Fibroblast of lung (primary cell): ENCODE results near the gene MACROD2. TPM values are rescaled to one million over a fixed set of nuclear protein-coding genes. Genes with fewer than 3 reads are reported as not detected.

ENCODE experiments used
- DNase-seq, 2 donors: peaks; one replicate each; pipeline versions ENCODE4 v3.0.0 to v3.0.0-alpha.2; 2010; ENCODE audit warnings: low read depth in 2 of 2
- H2AFZ ChIP-seq: 2 replicates; pipeline ENCODE4 v1.5.1; 2012; ENCODE audit warnings: low read length, control low read depth, inconsistent platforms
- H3K27ac ChIP-seq: 2 replicates; pipeline ENCODE4 v1.5.1; 2011; ENCODE audit warnings: low read length, control low read depth; ENCODE audit not compliant: insufficient read depth
- H3K27me3 ChIP-seq: 2 replicates; pipeline ENCODE4 v1.5.1; 2011; ENCODE audit warnings: mild to moderate bottlenecking, low read length; ENCODE audit not compliant: control insufficient read depth, insufficient read depth
- H3K36me3 ChIP-seq: 2 replicates; pipeline ENCODE4 v1.5.1; 2011; ENCODE audit warnings: low read length; ENCODE audit not compliant: control insufficient read depth, insufficient read depth
- H3K4me1 ChIP-seq: 2 replicates; pipeline ENCODE4 v1.5.1; 2011; ENCODE audit warnings: low read length; ENCODE audit not compliant: control insufficient read depth, insufficient read depth; ENCODE audit errors: extremely low read depth
- H3K4me2 ChIP-seq: 2 replicates; pipeline ENCODE4 v1.5.1; 2011; ENCODE audit warnings: low read length, control low read depth; ENCODE audit not compliant: insufficient read depth; ENCODE audit errors: extremely low read depth
- H3K4me3 ChIP-seq, 4 experiments: fragments of 200-600 bp in 1 of 4; sonication (generic) in 1 of 4; replicated peaks in 1 of 4; 2 replicates each; pipeline ENCODE4 v1.5.1; 2011 to 2016; ENCODE audit warnings: low read length in 4 of 4, low read depth in 3 of 4, mild to moderate bottlenecking in 3 of 4, control low read depth in 2 of 4, inconsistent platforms in 1 of 4, mixed read lengths in 1 of 4; ENCODE audit not compliant: insufficient read depth in 1 of 4; ENCODE audit errors: control extremely low read depth in 1 of 4
- H3K79me2 ChIP-seq: 2 replicates; pipeline ENCODE4 v1.5.1; 2012; ENCODE audit warnings: mild to moderate bottlenecking, low read length, inconsistent platforms; ENCODE audit not compliant: control insufficient read depth, insufficient read depth
- H3K9ac ChIP-seq: 2 replicates; pipeline ENCODE4 v1.5.1; 2011; ENCODE audit warnings: mild to moderate bottlenecking, low read length, control low read depth; ENCODE audit not compliant: insufficient read depth
- H3K9me3 ChIP-seq: 2 replicates; pipeline ENCODE4 v1.5.1; 2012; ENCODE audit warnings: low read depth, low read length; ENCODE audit not compliant: control insufficient read depth, insufficient read depth
- H4K20me1 ChIP-seq: 2 replicates; pipeline ENCODE4 v1.5.1; 2011; ENCODE audit warnings: low read length; ENCODE audit not compliant: control insufficient read depth, insufficient read depth; ENCODE audit errors: extremely low read depth
- EZH2 ChIP-seq: IDR thresholded peaks from 2 replicates; pipeline ENCODE4 v1.5.1; 2012; ENCODE audit warnings: low read length, control low read depth, mild to moderate bottlenecking; ENCODE audit errors: missing control alignments
- polyA plus RNA-seq, 2 donors: library from polyadenylated mRNA; depleted of rRNA in 1 of 2; stranded (reverse) in 1 of 2; unstranded in 1 of 2; fragments of >200 nt; gene quantifications; 2 replicates each; pipeline ENCODE4 v1.2.1, GENCODE V29; 2011 to 2012; ENCODE audit warnings: missing spikeins in 1 of 2
- total RNA-seq: library from RNA; depleted of rRNA; stranded (reverse); fragments of >200 nt; gene quantifications from 2 replicates; pipeline ENCODE4 v1.2.1, GENCODE V29; 2014
- TF ChIP-seq, protein P1 (sequence below), 2 donors: IDR thresholded peaks in 1 of 2; conservative IDR thresholded peaks in 1 of 2; 1 replicate in 1 of 2; 2 replicates in 1 of 2; pipeline ENCODE4 v1.5.1; 2011 to 2012; ENCODE audit warnings: low read length in 2 of 2, control low read depth in 1 of 2, inconsistent platforms in 1 of 2, low read depth in 1 of 2, mild to moderate bottlenecking in 1 of 2

The MACROD2 gene
- total and polyA plus RNA-seq, 2 donors (not counting 1 experiment from before 2014, with no cell fraction given), result 0.54 to 1.7 TPM

DNA sequence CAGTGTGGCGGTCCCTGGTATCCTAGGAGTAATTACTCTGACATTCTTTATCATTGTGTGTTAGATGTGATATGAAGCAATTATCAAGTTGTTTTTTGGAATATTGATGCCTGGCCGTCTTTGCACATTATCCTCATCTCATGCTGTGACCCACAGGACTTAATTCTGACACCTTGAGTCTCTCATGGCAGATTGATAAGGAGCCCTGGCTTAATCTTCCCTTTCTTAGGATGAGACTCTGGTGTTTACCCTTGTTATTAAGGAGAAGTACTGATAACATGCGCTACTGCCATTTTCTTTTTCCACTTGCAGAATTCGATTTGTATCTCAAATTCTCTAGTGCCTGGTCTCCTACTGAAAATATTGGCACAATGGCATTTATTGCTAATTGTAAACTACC, 1597.8 kb downstream of the MACROD2 start:
- H3K9me3 ChIP-seq, result no peaks in the 10 kb centered on the region
- no peaks in the 10 kb centered on the region for H3K27me3 ChIP-seq
- no peaks in the 10 kb centered on the region for H3K36me3 ChIP-seq

DNA sequence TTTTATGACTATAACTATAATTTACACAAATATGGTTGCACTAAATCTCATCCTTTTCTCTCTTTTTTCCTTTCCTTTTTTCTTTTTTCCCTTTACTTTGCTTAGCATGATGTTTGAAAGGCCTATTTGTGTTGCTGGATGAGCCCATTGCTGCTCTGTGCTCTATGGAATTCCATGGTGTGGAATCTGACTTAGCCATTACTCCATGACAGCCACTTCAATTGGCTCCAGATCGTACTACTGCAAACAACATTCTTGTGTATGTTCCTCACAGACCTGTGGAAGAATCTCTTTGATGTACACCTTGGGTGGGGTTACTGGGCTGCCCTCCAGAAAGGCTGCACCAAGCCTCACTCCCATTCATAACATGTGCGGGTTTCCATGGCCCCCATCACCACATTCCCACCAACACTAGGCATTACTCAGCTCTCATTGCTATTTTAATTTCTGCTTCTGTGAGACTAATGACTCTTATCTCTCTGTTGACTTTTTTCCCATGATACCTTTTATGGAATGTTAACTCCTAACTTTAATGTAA, 1598.9 kb downstream of the MACROD2 start:
- Histone ChIP-seq H3K36me3 (no peaks in the 10 kb centered on the region), H3K4me1 (no peaks in the 10 kb centered on the region), H3K27me3 (no peaks in the 10 kb centered on the region), H3K9ac (no peak overlapping the region), H4K20me1 (no peaks in the 10 kb centered on the region), H3K27ac (no peak overlapping the region), H3K79me2 (no peaks in the 10 kb centered on the region), H3K4me2 (no peak overlapping the region), H3K9me3 (no peaks in the 10 kb centered on the region), H3K4me3 (no peak overlapping the region), H2AFZ (no peak overlapping the region)
- no peak for TF ChIP-seq EZH2
- TF ChIP-seq, protein P1, sequence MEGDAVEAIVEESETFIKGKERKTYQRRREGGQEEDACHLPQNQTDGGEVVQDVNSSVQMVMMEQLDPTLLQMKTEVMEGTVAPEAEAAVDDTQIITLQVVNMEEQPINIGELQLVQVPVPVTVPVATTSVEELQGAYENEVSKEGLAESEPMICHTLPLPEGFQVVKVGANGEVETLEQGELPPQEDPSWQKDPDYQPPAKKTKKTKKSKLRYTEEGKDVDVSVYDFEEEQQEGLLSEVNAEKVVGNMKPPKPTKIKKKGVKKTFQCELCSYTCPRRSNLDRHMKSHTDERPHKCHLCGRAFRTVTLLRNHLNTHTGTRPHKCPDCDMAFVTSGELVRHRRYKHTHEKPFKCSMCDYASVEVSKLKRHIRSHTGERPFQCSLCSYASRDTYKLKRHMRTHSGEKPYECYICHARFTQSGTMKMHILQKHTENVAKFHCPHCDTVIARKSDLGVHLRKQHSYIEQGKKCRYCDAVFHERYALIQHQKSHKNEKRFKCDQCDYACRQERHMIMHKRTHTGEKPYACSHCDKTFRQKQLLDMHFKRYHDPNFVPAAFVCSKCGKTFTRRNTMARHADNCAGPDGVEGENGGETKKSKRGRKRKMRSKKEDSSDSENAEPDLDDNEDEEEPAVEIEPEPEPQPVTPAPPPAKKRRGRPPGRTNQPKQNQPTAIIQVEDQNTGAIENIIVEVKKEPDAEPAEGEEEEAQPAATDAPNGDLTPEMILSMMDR (conservative IDR thresholded peaks at IDR 0.05 in 1 of 2, IDR thresholded peaks at IDR 0.05 in 1 of 2; ENCODE audit: low read depth in 1 of 2, low read length in 2 of 2), result no peak
- no peak for DNase-seq

More for the DNA sequence above, 1597.8 kb downstream of the MACROD2 start:
- no peak overlapping the region for H3K27ac ChIP-seq
- no peaks in the 10 kb centered on the region for H4K20me1 ChIP-seq
- no peak overlapping the region for H3K9ac ChIP-seq
- H2AFZ ChIP-seq, result no peak overlapping the region
- no peak overlapping the region for H3K4me2 ChIP-seq
- H3K79me2 ChIP-seq, result no peaks in the 10 kb centered on the region
- TF ChIP-seq EZH2, result no peak
- TF ChIP-seq, protein P1 (conservative IDR thresholded peaks at IDR 0.05 in 1 of 2, IDR thresholded peaks at IDR 0.05 in 1 of 2; ENCODE audit: low read depth in 1 of 2, low read length in 2 of 2), result no peak
- no peaks in the 10 kb centered on the region for H3K4me1 ChIP-seq
- H3K4me3 ChIP-seq, result no peak overlapping the region
- no peak for DNase-seq

DNA sequence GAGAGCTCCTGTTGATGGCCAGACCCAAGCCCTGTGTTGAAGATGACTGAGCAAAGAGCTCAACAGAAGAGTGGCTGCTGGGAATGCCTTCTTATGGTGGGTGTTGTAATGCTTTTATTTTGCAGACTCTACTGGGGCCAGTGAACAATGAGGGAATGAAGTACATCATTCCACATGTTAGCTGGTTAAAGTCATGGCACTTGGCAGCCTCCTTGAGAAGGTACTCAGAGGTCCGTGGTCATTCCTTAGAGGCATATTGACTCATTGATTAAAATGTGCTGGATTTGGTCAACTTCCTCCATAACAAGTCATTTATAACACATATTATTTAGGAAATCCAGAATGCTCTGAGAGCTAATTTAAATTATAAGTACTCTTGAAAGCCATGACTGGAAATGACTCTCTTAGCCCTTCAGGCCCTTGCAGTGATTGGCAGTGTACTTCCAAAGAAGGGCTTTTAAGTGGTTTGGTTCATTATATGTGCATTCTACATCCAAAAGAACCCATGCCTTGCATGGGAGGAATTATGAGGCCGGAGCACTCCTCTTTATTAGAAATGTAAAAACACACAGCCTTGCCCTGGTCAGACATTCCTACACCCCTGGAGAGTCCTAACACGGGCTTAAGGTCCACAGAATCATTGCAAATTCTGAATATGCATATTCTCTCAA, 1601.0 kb downstream of the MACROD2 start:
- DNase-seq, result no peak
- Histone ChIP-seq H2AFZ (no peak overlapping the region), H3K9ac (no peak overlapping the region), H3K79me2 (no peaks in the 10 kb centered on the region), H3K27ac (no peak overlapping the region), H3K4me2 (no peak overlapping the region), H3K27me3 (no peaks in the 10 kb centered on the region), H4K20me1 (no peaks in the 10 kb centered on the region), H3K36me3 (no peaks in the 10 kb centered on the region), H3K9me3 (no peaks in the 10 kb centered on the region), H3K4me3 (no peak overlapping the region), H3K4me1 (no peaks in the 10 kb centered on the region)
- no peak for TF ChIP-seq EZH2
- TF ChIP-seq, protein P1 (conservative IDR thresholded peaks at IDR 0.05 in 1 of 2, IDR thresholded peaks at IDR 0.05 in 1 of 2; ENCODE audit: low read depth in 1 of 2, low read length in 2 of 2), result no peak
